GM23338 (cell line): ENCODE results near the gene POLR1E. TPM values are rescaled to one million over a fixed set of nuclear protein-coding genes. Genes with fewer than 3 reads are reported as not detected.

ENCODE experiments used
- ATAC-seq: fragments of 200-7000 bp; cut with Tn5 transposase; 3 replicates; pipeline ENCODE4 v1.9.1; 2020
- DNase-seq: peaks from one replicate; pipeline ENCODE4 v3.0.0-alpha.2; 2015; ENCODE audit warnings: low spot score
- H2AFZ ChIP-seq: fragments of 200-600 bp; sonication (generic); 2 replicates; pipeline ENCODE4 v1.8.0; 2016; ENCODE audit warnings: antibody characterized with exemption, mild to moderate bottlenecking, moderate library complexity
- H3F3A ChIP-seq: fragments of 200-600 bp; sonication (generic); replicated peaks from 2 replicates; pipeline ENCODE4 v1.8.0; 2017; ENCODE audit warnings: antibody characterized with exemption, mixed run types, low read depth
- H3K27ac ChIP-seq: fragments of 200-600 bp; sonication (generic); 2 replicates; pipeline ENCODE4 v1.6.1; 2016; ENCODE audit warnings: low read depth
- H3K27me3 ChIP-seq: fragments of 200-600 bp; sonication (generic); 2 replicates; pipeline ENCODE4 v1.8.0; 2016; ENCODE audit warnings: mild to moderate bottlenecking, mixed run types, moderate library complexity; ENCODE audit not compliant: insufficient read depth
- H3K36me3 ChIP-seq: fragments of 200-600 bp; sonication (generic); 2 replicates; pipeline ENCODE4 v1.8.0; 2016; ENCODE audit warnings: mild to moderate bottlenecking; ENCODE audit not compliant: insufficient read depth
- H3K4me1 ChIP-seq: fragments of 200-600 bp; sonication (generic); 2 replicates; pipeline ENCODE4 v1.8.0; 2016; ENCODE audit warnings: mild to moderate bottlenecking, moderate library complexity; ENCODE audit not compliant: insufficient read depth
- H3K4me2 ChIP-seq: fragments of 200-600 bp; sonication (generic); 2 replicates; pipeline ENCODE4 v1.7.1; 2017; ENCODE audit warnings: mixed run types
- H3K4me3 ChIP-seq: fragments of 200-600 bp; sonication (generic); 2 replicates; pipeline ENCODE4 v1.6.1; 2016; ENCODE audit warnings: mixed run types
- H3K79me2 ChIP-seq: fragments of 200-600 bp; sonication (generic); replicated peaks from 2 replicates; pipeline ENCODE4 v1.8.0; 2017; ENCODE audit warnings: mild to moderate bottlenecking; ENCODE audit not compliant: insufficient read depth
- H3K9me2 ChIP-seq: fragments of 200-600 bp; sonication (generic); 2 replicates; pipeline ENCODE4 v1.8.0; 2017; ENCODE audit not compliant: insufficient read depth
- H4K20me1 ChIP-seq: fragments of 200-600 bp; sonication (generic); replicated peaks from 2 replicates; pipeline ENCODE4 v1.8.0; 2017; ENCODE audit warnings: mild to moderate bottlenecking; ENCODE audit not compliant: insufficient read depth
- H3K27ac Mint-ChIP-seq: 2 replicates; pipeline ENCODE4 v1.8.0; 2020; ENCODE audit warnings: inconsistent platforms, mild to moderate bottlenecking, moderate library complexity, mixed read lengths
- H3K27me3 Mint-ChIP-seq: 3 replicates; pipeline ENCODE4 v1.8.0; 2022; ENCODE audit warnings: low read depth, mild to moderate bottlenecking, moderate library complexity, mixed read lengths, inconsistent platforms; ENCODE audit not compliant: insufficient read depth, poor library complexity
- H3K36me3 Mint-ChIP-seq: 3 replicates; pipeline ENCODE4 v1.8.0; 2021; ENCODE audit warnings: low read depth, mild to moderate bottlenecking, inconsistent platforms, moderate library complexity, mixed read lengths
- H3K4me1 Mint-ChIP-seq: 3 replicates; pipeline ENCODE4 v1.8.0; 2020; ENCODE audit warnings: mild to moderate bottlenecking, inconsistent platforms, mixed read lengths
- H3K4me3 Mint-ChIP-seq: 3 replicates; pipeline ENCODE4 v1.8.0; 2021; ENCODE audit warnings: moderate library complexity, mild to moderate bottlenecking, inconsistent platforms, mixed read lengths
- H3K9me3 Mint-ChIP-seq: 3 replicates; pipeline ENCODE4 v1.8.0; 2020; ENCODE audit warnings: moderate library complexity, mild to moderate bottlenecking, inconsistent platforms, mixed read lengths
- CREB1 ChIP-seq: fragments of 250-450 bp; sonication (Bioruptor Pico); IDR thresholded peaks from 2 replicates; pipeline ENCODE4 v1.5.0; 2020; ENCODE audit warnings: low read depth, mild to moderate bottlenecking, moderate library complexity
- EZH2phosphoT487 ChIP-seq: fragments of 200-600 bp; sonication (generic); IDR thresholded peaks from one replicate; pipeline ENCODE4 v1.8.1; 2018; ENCODE audit warnings: antibody characterized with exemption; ENCODE audit not compliant: unreplicated experiment
- JUNB ChIP-seq: IDR thresholded peaks from one replicate; pipeline ENCODE4 v1.6.1; 2016; ENCODE audit warnings: antibody characterized with exemption; ENCODE audit not compliant: unreplicated experiment
- POLR2AphosphoS5 ChIP-seq: IDR thresholded peaks from 2 replicates; pipeline ENCODE4 v1.6.1; 2016; ENCODE audit warnings: antibody characterized with exemption, low read depth
- polyA plus RNA-seq: library from polyadenylated mRNA; unstranded; fragments of >200 nt; fragmentation: Nextera tagmentation; extraction: Ambion mirVana; gene quantifications from 2 replicates; pipeline ENCODE4 v1.2.1, GENCODE V29; 2016
- total RNA-seq: library from RNA; depleted of rRNA; stranded (reverse); fragments of >200 nt; shearing (Covaris generic); gene quantifications from 2 replicates; pipeline ENCODE4 v1.2.3, GENCODE V29; 2014
- TF ChIP-seq, protein P1 (sequence below): IDR thresholded peaks from one replicate; pipeline ENCODE4 v1.6.1; 2018; ENCODE audit warnings: antibody characterized with exemption; ENCODE audit not compliant: unreplicated experiment
- TF ChIP-seq, protein P2 (sequence below): fragments of 250-450 bp; sonication (Bioruptor Pico); IDR thresholded peaks from 2 replicates; pipeline ENCODE4 v1.5.0; 2020; ENCODE audit warnings: mild to moderate bottlenecking, moderate library complexity
- TF ChIP-seq, protein P3 (sequence below), 2 experiments: fragments of 200-600 bp in 1 of 2; sonication (generic) in 1 of 2; conservative IDR thresholded peaks; 2 replicates each; pipeline versions ENCODE4 v1.5.1 to v1.6.1; 2016 to 2017; ENCODE audit warnings: antibody characterized with exemption in 2 of 2, low read depth in 2 of 2, mild to moderate bottlenecking in 2 of 2, moderate library complexity in 1 of 2
- TF ChIP-seq, protein P4 (sequence below): IDR thresholded peaks from 2 replicates; pipeline ENCODE4 v1.6.1; 2016; ENCODE audit warnings: antibody characterized with exemption

POLR1E gene
- total and polyA plus RNA-seq, 2 experiments from 2014 or later: 19.2 to 45.5 TPM

DNA sequence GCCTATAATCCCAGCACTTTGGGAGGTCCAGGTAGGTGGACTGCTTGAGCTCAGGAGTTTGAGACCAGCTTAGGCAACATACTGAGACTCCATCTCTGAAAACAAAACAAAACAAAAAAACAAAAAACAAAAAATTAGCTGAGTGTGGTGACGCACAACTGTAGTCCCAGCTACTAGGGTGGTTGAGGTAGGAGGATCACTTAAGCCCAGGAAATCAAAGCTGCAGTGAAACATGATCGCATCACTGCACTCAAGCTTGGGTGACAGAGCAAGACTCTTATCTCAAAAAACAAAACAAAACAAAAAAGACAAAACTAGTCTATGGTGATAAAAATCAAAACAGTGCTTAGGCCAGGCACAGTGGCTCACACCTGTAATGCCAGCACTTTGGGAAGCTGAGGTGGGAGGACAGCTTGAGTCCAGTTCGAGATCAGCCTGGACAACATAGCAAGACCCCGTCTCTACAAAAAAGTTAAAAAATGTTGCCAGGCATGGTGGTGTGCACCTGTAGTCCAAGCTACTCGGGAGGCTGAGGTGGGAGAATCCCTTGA lies 61.7 kb downstream of the POLR1E start (continued):
- TF ChIP-seq, protein P1, sequence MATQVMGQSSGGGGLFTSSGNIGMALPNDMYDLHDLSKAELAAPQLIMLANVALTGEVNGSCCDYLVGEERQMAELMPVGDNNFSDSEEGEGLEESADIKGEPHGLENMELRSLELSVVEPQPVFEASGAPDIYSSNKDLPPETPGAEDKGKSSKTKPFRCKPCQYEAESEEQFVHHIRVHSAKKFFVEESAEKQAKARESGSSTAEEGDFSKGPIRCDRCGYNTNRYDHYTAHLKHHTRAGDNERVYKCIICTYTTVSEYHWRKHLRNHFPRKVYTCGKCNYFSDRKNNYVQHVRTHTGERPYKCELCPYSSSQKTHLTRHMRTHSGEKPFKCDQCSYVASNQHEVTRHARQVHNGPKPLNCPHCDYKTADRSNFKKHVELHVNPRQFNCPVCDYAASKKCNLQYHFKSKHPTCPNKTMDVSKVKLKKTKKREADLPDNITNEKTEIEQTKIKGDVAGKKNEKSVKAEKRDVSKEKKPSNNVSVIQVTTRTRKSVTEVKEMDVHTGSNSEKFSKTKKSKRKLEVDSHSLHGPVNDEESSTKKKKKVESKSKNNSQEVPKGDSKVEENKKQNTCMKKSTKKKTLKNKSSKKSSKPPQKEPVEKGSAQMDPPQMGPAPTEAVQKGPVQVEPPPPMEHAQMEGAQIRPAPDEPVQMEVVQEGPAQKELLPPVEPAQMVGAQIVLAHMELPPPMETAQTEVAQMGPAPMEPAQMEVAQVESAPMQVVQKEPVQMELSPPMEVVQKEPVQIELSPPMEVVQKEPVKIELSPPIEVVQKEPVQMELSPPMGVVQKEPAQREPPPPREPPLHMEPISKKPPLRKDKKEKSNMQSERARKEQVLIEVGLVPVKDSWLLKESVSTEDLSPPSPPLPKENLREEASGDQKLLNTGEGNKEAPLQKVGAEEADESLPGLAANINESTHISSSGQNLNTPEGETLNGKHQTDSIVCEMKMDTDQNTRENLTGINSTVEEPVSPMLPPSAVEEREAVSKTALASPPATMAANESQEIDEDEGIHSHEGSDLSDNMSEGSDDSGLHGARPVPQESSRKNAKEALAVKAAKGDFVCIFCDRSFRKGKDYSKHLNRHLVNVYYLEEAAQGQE: no peak
- TF ChIP-seq JUNB: no peak

DNA sequence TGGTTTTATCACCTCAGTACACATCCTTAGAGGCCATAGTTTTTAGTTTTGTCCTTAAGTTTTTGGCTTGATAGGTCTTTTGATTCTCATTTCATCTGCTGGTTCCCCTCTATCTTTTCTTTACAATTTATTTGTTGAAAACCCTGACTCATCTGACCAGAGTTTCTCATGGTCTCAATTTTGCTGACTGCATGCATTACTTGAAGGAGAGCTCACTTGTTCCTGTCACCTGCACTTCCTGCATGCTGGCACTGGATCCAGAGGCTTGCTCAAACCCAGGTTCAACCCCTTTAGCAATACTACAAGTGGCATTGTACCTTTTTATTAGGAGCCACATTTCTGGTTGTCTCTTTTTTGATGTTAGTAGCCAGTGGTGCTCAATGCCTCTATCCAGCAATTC lies 63.8 kb downstream of the POLR1E start:
- H3K27me3 ChIP-seq: no peaks in the 10 kb centered on the region
- no peaks in the 10 kb centered on the region for H4K20me1 ChIP-seq
- Mint-ChIP-seq H3K9me3 (no peaks in the 10 kb centered on the region), H3K4me3 (no peak overlapping the region), H3K27me3 (peaks cover 10% of the 10 kb centered on the region), H3K4me1 (peaks cover 3% of the 10 kb centered on the region; the same call in 1 of the 3 replicates), H3K27ac (no peak overlapping the region; the same call in 1 of the 2 replicates), H3K36me3 (no peaks in the 10 kb centered on the region)
- no peaks in the 10 kb centered on the region for H3K4me1 ChIP-seq
- ATAC-seq (no peak), DNase-seq (no peak)
- no peak overlapping the region for H3K4me2 ChIP-seq
- H3K36me3 ChIP-seq: no peaks in the 10 kb centered on the region
- H3F3A ChIP-seq: no peaks in the 10 kb centered on the region
- H2AFZ ChIP-seq: no peak overlapping the region
- no peak overlapping the region for H3K27ac ChIP-seq
- no peaks in the 10 kb centered on the region for H3K9me2 ChIP-seq
- H3K4me3 ChIP-seq: no peak overlapping the region
- H3K79me2 ChIP-seq: no peaks in the 10 kb centered on the region
- no peak for TF ChIP-seq POLR2AphosphoS5
- TF ChIP-seq CREB1 (CRISPR knock-in tag): no peak
- TF ChIP-seq, protein P2, sequence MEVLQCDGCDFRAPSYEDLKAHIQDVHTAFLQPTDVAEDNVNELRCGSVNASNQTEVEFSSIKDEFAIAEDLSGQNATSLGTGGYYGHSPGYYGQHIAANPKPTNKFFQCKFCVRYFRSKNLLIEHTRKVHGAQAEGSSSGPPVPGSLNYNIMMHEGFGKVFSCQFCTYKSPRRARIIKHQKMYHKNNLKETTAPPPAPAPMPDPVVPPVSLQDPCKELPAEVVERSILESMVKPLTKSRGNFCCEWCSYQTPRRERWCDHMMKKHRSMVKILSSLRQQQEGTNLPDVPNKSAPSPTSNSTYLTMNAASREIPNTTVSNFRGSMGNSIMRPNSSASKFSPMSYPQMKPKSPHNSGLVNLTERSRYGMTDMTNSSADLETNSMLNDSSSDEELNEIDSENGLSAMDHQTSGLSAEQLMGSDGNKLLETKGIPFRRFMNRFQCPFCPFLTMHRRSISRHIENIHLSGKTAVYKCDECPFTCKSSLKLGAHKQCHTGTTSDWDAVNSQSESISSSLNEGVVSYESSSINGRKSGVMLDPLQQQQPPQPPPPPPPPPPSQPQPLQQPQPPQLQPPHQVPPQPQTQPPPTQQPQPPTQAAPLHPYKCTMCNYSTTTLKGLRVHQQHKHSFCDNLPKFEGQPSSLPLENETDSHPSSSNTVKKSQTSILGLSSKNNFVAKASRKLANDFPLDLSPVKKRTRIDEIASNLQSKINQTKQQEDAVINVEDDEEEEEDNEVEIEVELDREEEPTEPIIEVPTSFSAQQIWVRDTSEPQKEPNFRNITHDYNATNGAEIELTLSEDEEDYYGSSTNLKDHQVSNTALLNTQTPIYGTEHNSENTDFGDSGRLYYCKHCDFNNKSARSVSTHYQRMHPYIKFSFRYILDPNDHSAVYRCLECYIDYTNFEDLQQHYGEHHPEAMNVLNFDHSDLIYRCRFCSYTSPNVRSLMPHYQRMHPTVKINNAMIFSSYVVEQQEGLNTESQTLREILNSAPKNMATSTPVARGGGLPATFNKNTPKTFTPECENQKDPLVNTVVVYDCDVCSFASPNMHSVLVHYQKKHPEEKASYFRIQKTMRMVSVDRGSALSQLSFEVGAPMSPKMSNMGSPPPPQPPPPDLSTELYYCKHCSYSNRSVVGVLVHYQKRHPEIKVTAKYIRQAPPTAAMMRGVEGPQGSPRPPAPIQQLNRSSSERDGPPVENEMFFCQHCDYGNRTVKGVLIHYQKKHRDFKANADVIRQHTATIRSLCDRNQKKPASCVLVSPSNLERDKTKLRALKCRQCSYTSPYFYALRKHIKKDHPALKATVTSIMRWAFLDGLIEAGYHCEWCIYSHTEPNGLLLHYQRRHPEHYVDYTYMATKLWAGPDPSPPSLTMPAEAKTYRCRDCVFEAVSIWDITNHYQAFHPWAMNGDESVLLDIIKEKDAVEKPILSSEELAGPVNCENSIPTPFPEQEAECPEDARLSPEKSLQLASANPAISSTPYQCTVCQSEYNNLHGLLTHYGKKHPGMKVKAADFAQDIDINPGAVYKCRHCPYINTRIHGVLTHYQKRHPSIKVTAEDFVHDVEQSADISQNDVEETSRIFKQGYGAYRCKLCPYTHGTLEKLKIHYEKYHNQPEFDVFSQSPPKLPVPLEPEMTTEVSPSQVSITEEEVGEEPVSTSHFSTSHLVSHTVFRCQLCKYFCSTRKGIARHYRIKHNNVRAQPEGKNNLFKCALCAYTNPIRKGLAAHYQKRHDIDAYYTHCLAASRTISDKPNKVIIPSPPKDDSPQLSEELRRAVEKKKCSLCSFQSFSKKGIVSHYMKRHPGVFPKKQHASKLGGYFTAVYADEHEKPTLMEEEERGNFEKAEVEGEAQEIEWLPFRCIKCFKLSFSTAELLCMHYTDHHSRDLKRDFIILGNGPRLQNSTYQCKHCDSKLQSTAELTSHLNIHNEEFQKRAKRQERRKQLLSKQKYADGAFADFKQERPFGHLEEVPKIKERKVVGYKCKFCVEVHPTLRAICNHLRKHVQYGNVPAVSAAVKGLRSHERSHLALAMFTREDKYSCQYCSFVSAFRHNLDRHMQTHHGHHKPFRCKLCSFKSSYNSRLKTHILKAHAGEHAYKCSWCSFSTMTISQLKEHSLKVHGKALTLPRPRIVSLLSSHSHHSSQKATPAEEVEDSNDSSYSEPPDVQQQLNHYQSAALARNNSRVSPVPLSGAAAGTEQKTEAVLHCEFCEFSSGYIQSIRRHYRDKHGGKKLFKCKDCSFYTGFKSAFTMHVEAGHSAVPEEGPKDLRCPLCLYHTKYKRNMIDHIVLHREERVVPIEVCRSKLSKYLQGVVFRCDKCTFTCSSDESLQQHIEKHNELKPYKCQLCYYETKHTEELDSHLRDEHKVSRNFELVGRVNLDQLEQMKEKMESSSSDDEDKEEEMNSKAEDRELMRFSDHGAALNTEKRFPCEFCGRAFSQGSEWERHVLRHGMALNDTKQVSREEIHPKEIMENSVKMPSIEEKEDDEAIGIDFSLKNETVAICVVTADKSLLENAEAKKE: no peak
- TF ChIP-seq EZH2phosphoT487: no peak
- TF ChIP-seq, protein P3, sequence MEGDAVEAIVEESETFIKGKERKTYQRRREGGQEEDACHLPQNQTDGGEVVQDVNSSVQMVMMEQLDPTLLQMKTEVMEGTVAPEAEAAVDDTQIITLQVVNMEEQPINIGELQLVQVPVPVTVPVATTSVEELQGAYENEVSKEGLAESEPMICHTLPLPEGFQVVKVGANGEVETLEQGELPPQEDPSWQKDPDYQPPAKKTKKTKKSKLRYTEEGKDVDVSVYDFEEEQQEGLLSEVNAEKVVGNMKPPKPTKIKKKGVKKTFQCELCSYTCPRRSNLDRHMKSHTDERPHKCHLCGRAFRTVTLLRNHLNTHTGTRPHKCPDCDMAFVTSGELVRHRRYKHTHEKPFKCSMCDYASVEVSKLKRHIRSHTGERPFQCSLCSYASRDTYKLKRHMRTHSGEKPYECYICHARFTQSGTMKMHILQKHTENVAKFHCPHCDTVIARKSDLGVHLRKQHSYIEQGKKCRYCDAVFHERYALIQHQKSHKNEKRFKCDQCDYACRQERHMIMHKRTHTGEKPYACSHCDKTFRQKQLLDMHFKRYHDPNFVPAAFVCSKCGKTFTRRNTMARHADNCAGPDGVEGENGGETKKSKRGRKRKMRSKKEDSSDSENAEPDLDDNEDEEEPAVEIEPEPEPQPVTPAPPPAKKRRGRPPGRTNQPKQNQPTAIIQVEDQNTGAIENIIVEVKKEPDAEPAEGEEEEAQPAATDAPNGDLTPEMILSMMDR (conservative IDR thresholded peaks at IDR 0.05; ENCODE audit: low read depth in 2 of 2): no peak
- TF ChIP-seq, protein P4, sequence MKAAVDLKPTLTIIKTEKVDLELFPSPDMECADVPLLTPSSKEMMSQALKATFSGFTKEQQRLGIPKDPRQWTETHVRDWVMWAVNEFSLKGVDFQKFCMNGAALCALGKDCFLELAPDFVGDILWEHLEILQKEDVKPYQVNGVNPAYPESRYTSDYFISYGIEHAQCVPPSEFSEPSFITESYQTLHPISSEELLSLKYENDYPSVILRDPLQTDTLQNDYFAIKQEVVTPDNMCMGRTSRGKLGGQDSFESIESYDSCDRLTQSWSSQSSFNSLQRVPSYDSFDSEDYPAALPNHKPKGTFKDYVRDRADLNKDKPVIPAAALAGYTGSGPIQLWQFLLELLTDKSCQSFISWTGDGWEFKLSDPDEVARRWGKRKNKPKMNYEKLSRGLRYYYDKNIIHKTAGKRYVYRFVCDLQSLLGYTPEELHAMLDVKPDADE: no peak
- TF ChIP-seq, protein P1: no peak
